Type B pancreatic cell (in vitro differentiated cells): ENCODE data around the gene TFDP1. TPM values are rescaled to one million over a fixed set of nuclear protein-coding genes. Genes with fewer than 3 reads are reported as not detected.

Experiments
- DNase-seq: peaks from one replicate; pipeline ENCODE4 v3.0.0; 2021; ENCODE audit warnings: mixed read lengths; ENCODE audit not compliant: unreplicated experiment; ENCODE audit errors: extremely low spot score
- H3K27ac Mint-ChIP-seq: 2 replicates; pipeline ENCODE4 v1.8.0; 2021; ENCODE audit warnings: mild to moderate bottlenecking, mixed read lengths
- H3K27me3 Mint-ChIP-seq: 2 replicates; pipeline ENCODE4 v1.8.0; 2021; ENCODE audit warnings: mixed read lengths
- H3K36me3 Mint-ChIP-seq: 2 replicates; pipeline ENCODE4 v1.8.0; 2021; ENCODE audit warnings: mixed read lengths
- H3K4me1 Mint-ChIP-seq: one replicate; pipeline ENCODE4 v1.8.0; 2021; ENCODE audit warnings: mixed read lengths; ENCODE audit not compliant: unreplicated experiment
- H3K4me3 Mint-ChIP-seq: 2 replicates; pipeline ENCODE4 v1.8.0; 2021; ENCODE audit warnings: mild to moderate bottlenecking, mixed read lengths
- H3K9me3 Mint-ChIP-seq: 2 replicates; pipeline ENCODE4 v1.8.0; 2021; ENCODE audit warnings: mixed read lengths
- total RNA-seq: library from RNA; stranded (reverse); gene quantifications from 2 replicates; pipeline ENCODE4 v1.2.1, GENCODE V29; 2021; ENCODE audit warnings: low replicate concordance
- TF ChIP-seq, protein P1 (sequence below): fragments of 200-600 bp; sonication (generic); conservative IDR thresholded peaks from 2 replicates; pipeline ENCODE4 v1.5.0; 2021; ENCODE audit warnings: antibody characterized with exemption, mild to moderate bottlenecking

TFDP1 gene
- total RNA-seq, 1 donor from 2014 or later: 78.8 TPM

DNA sequence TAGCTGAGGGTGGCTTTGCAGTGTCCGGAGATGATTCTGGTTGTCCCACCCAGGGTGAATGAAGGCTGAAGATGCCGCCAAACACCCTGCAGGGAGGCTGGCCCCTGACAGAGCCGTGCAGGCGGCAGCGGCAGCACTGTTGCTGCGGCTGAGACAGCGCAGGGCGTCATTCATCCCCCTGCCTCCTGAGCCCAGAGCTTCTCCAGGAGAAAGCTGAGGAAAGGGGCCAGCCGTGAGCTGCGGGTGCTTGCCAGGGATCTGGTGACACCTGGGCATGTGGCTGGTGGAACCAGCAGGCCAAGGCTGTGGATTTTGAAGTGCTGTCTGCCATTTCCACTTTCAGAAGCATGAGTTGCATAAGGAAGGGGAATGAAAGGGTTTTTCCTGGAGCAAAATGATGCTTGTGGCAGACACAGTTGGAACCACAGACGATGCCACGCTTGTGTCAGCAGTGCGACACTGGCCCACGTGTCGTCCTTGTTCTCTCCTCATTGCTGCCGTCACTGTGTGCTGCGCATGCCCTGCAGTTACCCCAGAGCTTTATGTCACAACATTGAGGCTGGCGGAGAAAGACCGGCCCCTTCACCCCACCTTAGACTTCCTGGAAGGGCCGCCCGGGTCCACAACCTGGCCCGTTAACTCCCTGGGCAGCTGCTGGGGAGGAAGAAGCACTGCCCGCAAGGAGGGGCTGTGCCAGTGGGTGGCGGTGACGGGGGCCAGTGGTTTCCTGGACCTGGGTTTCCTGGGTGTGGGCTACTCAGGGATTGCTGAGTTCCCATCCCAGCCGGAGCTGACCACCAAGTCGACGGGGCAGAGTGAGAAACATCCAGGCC lies 22.7 kb downstream of the TFDP1 start:
- Mint-ChIP-seq H3K36me3 (peaks cover 21% of the 10 kb centered on the region), H3K4me1 (no peaks in the 10 kb centered on the region), H3K27ac (no peak overlapping the region), H3K9me3 (no peaks in the 10 kb centered on the region), H3K4me3 (no peak overlapping the region), H3K27me3 (no peaks in the 10 kb centered on the region)
- TF ChIP-seq, protein P1, sequence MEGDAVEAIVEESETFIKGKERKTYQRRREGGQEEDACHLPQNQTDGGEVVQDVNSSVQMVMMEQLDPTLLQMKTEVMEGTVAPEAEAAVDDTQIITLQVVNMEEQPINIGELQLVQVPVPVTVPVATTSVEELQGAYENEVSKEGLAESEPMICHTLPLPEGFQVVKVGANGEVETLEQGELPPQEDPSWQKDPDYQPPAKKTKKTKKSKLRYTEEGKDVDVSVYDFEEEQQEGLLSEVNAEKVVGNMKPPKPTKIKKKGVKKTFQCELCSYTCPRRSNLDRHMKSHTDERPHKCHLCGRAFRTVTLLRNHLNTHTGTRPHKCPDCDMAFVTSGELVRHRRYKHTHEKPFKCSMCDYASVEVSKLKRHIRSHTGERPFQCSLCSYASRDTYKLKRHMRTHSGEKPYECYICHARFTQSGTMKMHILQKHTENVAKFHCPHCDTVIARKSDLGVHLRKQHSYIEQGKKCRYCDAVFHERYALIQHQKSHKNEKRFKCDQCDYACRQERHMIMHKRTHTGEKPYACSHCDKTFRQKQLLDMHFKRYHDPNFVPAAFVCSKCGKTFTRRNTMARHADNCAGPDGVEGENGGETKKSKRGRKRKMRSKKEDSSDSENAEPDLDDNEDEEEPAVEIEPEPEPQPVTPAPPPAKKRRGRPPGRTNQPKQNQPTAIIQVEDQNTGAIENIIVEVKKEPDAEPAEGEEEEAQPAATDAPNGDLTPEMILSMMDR: no peak
- no peak for DNase-seq

GRCh38 chr13:113607889-113608635 lies 23.5 kb downstream of the TFDP1 start:
- TF ChIP-seq, protein P1: no peak
- DNase-seq: no peak
- Mint-ChIP-seq H3K36me3 (peaks cover 21% of the 10 kb centered on the region), H3K4me1 (no peaks in the 10 kb centered on the region), H3K27me3 (no peaks in the 10 kb centered on the region), H3K27ac (no peak overlapping the region), H3K9me3 (no peaks in the 10 kb centered on the region), H3K4me3 (peak overlapping the region; percentile 12)

DNA sequence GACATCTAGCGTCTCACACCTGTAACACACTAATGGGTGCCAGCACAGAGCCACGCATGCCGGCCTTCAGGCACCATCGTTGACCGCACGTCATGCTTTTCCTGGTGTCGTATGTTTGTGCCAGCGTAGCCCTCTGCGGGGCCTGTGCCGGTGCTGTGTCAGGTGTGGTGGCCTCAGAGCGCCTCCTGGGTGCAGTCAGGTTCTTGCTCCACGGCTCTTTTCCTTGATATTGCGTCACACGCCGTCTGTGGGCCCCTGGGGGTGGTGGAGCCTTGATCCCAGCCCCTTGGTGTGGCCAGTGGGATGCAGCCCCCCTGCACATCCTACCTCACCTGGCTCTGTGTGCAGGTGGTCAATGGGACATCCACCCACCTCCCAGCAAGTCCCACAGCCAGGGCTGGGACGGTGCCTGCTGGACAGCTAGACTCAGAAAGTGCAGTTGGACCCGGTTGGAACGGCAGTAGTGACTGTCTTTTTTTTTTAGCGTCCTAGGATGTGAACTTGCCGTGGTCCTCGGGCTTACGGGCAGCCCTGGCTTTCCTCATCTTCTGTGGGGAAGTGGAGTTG lies 24.5 kb downstream of the TFDP1 start:
- peaks cover 21% of the 10 kb centered on the region for H3K36me3 Mint-ChIP-seq
- no peaks in the 10 kb centered on the region for H3K9me3 Mint-ChIP-seq
- H3K27ac Mint-ChIP-seq: peak overlapping the region; percentile 13
- TF ChIP-seq, protein P1: no peak
- H3K4me3 Mint-ChIP-seq: peak overlapping the region; percentile 12
- no peaks in the 10 kb centered on the region for H3K4me1 Mint-ChIP-seq
- DNase-seq: no peak
- H3K27me3 Mint-ChIP-seq: no peaks in the 10 kb centered on the region

- Mint-ChIP-seq H3K4me1 (no peaks in the 10 kb centered on the region), H3K36me3 (peaks cover 20% of the 10 kb centered on the region), H3K27ac (no peak overlapping the region), H3K9me3 (no peaks in the 10 kb centered on the region), H3K4me3 (no peak overlapping the region), H3K27me3 (no peaks in the 10 kb centered on the region)
- TF ChIP-seq, protein P1: no peak
- no peak for DNase-seq
Measured at GRCh38 chr13:113609616-113610015, 25.1 kb downstream of the TFDP1 start.

DNA sequence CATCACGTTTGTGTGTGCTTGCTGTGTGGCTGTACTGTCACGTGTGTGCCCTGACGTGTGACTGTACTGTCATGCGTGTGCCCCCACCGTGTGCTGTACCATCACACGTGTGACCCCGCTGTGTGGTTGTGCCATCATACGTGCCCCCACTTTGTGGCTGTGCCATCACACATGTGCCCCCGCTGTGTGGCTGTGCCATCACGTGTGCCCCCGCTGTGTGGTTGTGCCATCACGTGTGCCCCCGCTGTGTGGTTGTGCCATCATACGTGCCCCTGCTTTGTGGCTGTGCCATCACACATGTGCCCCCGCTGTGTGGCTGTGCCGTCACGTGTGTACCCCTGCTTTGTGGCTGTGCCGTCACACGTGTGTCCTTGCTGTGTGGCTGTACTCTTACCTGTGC lies 25.7 kb downstream of the TFDP1 start:
- H3K9me3 Mint-ChIP-seq: no peaks in the 10 kb centered on the region
- TF ChIP-seq, protein P1: no peak
- H3K4me3 Mint-ChIP-seq: no peak overlapping the region
- H3K27ac Mint-ChIP-seq: no peak overlapping the region
- DNase-seq: no peak
- H3K27me3 Mint-ChIP-seq: no peaks in the 10 kb centered on the region
- no peaks in the 10 kb centered on the region for H3K4me1 Mint-ChIP-seq
- H3K36me3 Mint-ChIP-seq: peaks cover 14% of the 10 kb centered on the region
